ENCODE results near the gene KRTAP4-16.
"Not testable (repeated sequence)": the region's sequence is repeated elsewhere in the genome, so short reads cannot be mapped to it uniquely, and the experiment has no call there.

The KRTAP4-16 gene

GRCh38 chr17:41073676-41074075, 28.3 kb downstream of the KRTAP4-16 start:
- DNase-seq (ENCODE audit: low read depth), result no peak

- no peak for DNase-seq (ENCODE audit: low read depth)
Observed at GRCh38 chr17:41071606-41072360, 30.2 kb downstream of the KRTAP4-16 start.

GRCh38 chr17:41069031-41069430, 33.0 kb downstream of the KRTAP4-16 start:
- no peak for DNase-seq (ENCODE audit: low read depth)

- DNase-seq (ENCODE audit: low read depth), result no peak
Observed at GRCh38 chr17:41067281-41067680, 34.7 kb downstream of the KRTAP4-16 start.

- DNase-seq (ENCODE audit: low read depth), result no peak
Observed at GRCh38 chr17:41065829-41066624, 36.0 kb downstream of the KRTAP4-16 start, which contains the start of gene KRTAP2-4. TSS of gene KRTAP2-4 (minus strand) at chr17:41065879. CDS start at chr17:41065845, 34 bp downstream.

GRCh38 chr17:41065016-41065689, 36.9 kb downstream of the KRTAP4-16 start:
- not testable (repeated sequence) for DNase-seq (ENCODE audit: low read depth)

GRCh38 chr17:41064301-41064700, 37.7 kb downstream of the KRTAP4-16 start:
- no peak for DNase-seq (ENCODE audit: low read depth)

- no peak for DNase-seq (ENCODE audit: low read depth)
Observed at GRCh38 chr17:41063449-41063848, 38.6 kb downstream of the KRTAP4-16 start.

- DNase-seq (ENCODE audit: low read depth), result no peak
Observed at GRCh38 chr17:41061964-41062363, 40.0 kb downstream of the KRTAP4-16 start.

- DNase-seq (ENCODE audit: low read depth), result no peak
Observed at GRCh38 chr17:41060052-41060604, 41.9 kb downstream of the KRTAP4-16 start, which contains the start of gene KRTAP2-3. TSS of gene KRTAP2-3 (minus strand) at chr17:41060114. CDS start at chr17:41060050, 64 bp downstream.

GRCh38 chr17:41059276-41060051, 42.5 kb downstream of the KRTAP4-16 start:
- not testable (repeated sequence) for DNase-seq (ENCODE audit: low read depth)

- no peak for DNase-seq (ENCODE audit: low read depth)
Observed at GRCh38 chr17:41058741-41059140, 43.3 kb downstream of the KRTAP4-16 start.

GRCh38 chr17:41057547-41057946, 44.5 kb downstream of the KRTAP4-16 start:
- DNase-seq (ENCODE audit: low read depth), result no peak

- DNase-seq (ENCODE audit: low read depth), result not testable (repeated sequence)
Observed at GRCh38 chr17:41055130-41055529, 46.9 kb downstream of the KRTAP4-16 start, which contains the start of gene KRTAP2-2. TSS of gene KRTAP2-2 (minus strand) at chr17:41055230. CDS start at chr17:41055211, 19 bp downstream.

GRCh38 chr17:41054556-41054955, 47.5 kb downstream of the KRTAP4-16 start:
- DNase-seq (ENCODE audit: low read depth), result not testable (repeated sequence)

- DNase-seq (ENCODE audit: low read depth), result no peak
Observed at GRCh38 chr17:41054025-41054424, 48.0 kb downstream of the KRTAP4-16 start.

- no peak for DNase-seq (ENCODE audit: low read depth)
Observed at GRCh38 chr17:41052566-41052965, 49.4 kb downstream of the KRTAP4-16 start.
